Adrenal gland (tissue), 12 donors: ENCODE measurements around the gene PRKCB. TPM values are rescaled to one million over a fixed set of nuclear protein-coding genes. Genes with fewer than 3 reads are reported as not detected.
"Not testable (repeated sequence)": the region's sequence is repeated elsewhere in the genome, so short reads cannot be mapped to it uniquely, and the experiment has no call there.

ENCODE experiments used
- DNase-seq, 7 donors: peaks; one replicate each; pipeline ENCODE4 v3.0.0-alpha.2; 2019 to 2020
- H3K27ac ChIP-seq, 5 donors: fragments of 200-600 bp; sonication (generic) in 4 of 5; 1 replicate in 3 of 5; 2 replicates in 2 of 5; pipeline versions ENCODE4 v1.5.1 to v1.8.0; 2016 to 2020; ENCODE audit warnings: mild to moderate bottlenecking in 1 of 5
- H3K27me3 ChIP-seq: fragments of 200-600 bp; 2 replicates; pipeline ENCODE4 v1.8.0; 2021
- H3K36me3 ChIP-seq, 2 donors: fragments of 200-600 bp; replicated peaks in 1 of 2; 1 replicate in 1 of 2; 2 replicates in 1 of 2; pipeline versions ENCODE4 v1.5.1 to v1.8.0; 2018 to 2022
- H3K4me1 ChIP-seq, 2 donors: fragments of 200-600 bp; replicated peaks in 1 of 2; 1 replicate in 1 of 2; 2 replicates in 1 of 2; pipeline versions ENCODE4 v1.5.1 to v1.8.0; 2018 to 2021
- H3K4me3 ChIP-seq, 4 donors: fragments of 200-600 bp; sonication (generic) in 3 of 4; one replicate each; pipeline ENCODE4 v1.5.1; 2016 to 2018
- H3K9me3 ChIP-seq, 3 donors: fragments of 200-600 bp; sonication (generic) in 1 of 3; replicated peaks in 1 of 3; 1 replicate in 2 of 3; 2 replicates in 1 of 3; pipeline versions ENCODE4 v1.5.1 to v1.8.0; 2016 to 2021
- CTCF ChIP-seq, 6 experiments: fragments of 450-650 bp in 4 of 6; fragments of 200-600 bp in 2 of 6; sonication (generic) in 1 of 6; IDR thresholded peaks; 1 replicate in 5 of 6; 2 replicates in 1 of 6; pipeline versions ENCODE4 v1.5.1 to v1.8.0; 2016 to 2021; ENCODE audit warnings: antibody characterized with exemption in 6 of 6, mild to moderate bottlenecking in 2 of 6, moderate library complexity in 1 of 6
- POLR2A ChIP-seq, 2 donors: fragments of 450-650 bp; IDR thresholded peaks; one replicate each; pipeline ENCODE4 v1.6.1; 2017; ENCODE audit warnings: antibody characterized with exemption in 2 of 2, mild to moderate bottlenecking in 2 of 2, moderate library complexity in 1 of 2
- WGBS, 4 donors: extraction: QIAGEN DNeasy Blood & Tissue Kit in 2 of 4; methylation state at CpG; one replicate each; pipeline versions ENCODE4 v1.1.5 to v1.1.7; 2013 to 2017; 5-methylcytosine and 5-hydroxymethylcytosine counted together
- intact Hi-C, 2 donors: fragments of 100-400 bp; cut with DNase I; formaldehyde crosslinking; loops; one replicate each; pipeline versions ENCODE4 v1.14.1 to v1.15.0; 2022 to 2023
- polyA plus RNA-seq, 3 donors: library from polyadenylated mRNA; stranded (reverse); fragments of 200-250 nt in 2 of 3; fragments of 350-450 nt in 1 of 3; fragmentation: Illumina TruSeq in 1 of 3; extraction: RNeasy Lipid Tissue Mini Kit (QIAGEN cat#74804) in 1 of 3; gene quantifications; one replicate each; pipeline ENCODE4 v1.2.3, GENCODE V29; 2013 to 2014
- total RNA-seq, 9 donors: library from RNA; depleted of rRNA in 4 of 9; stranded (reverse); fragments of >200 nt in 4 of 9; fragments of 120-200 nt in 1 of 9; fragmentation: NEBNext Ultra II Directional in 1 of 9; extraction: Animal tissue kit (Norgen Biotek cat#: 25700) in 1 of 9; gene quantifications; one replicate each; pipeline versions ENCODE4 v1.1.0 to v1.2.4, GENCODE V29; 2013 to 2023
- donor health status: healthy with polysubstance abuse.
- donor health status: Bipolar disorder and iron deficiency.
- donor health status: DM: yes; HTN: yes; CAD: no.
- donor health status: DM: no; HTN: no; CAD: no.
- donor health status: DM: no; HTN: no; CAD: no.
- donor health status: DM: yes; HTN: yes; CAD: no.

The PRKCB gene
- total and polyA plus RNA-seq, 12 donors: 0.54 to 8.0 (median 3.0) TPM

- Histone ChIP-seq H3K9me3 (no peaks in the 10 kb centered on the region), H3K4me3 (no peak overlapping the region), H3K36me3 (no peaks in the 10 kb centered on the region), H3K4me1 (no peaks in the 10 kb centered on the region), H3K27me3 (no peaks in the 10 kb centered on the region), H3K27ac (no peak overlapping the region)
- no peak for DNase-seq
- TF ChIP-seq POLR2A (IDR thresholded peaks at IDR 0.05): no peak
- no peak for TF ChIP-seq CTCF (IDR thresholded peaks at IDR 0.05)
- WGBS, 4 donors: 64 to 79% (median 75%) methylated on average over 2 of the region's 2 CpGs
- intact Hi-C loops: no loop called here
Measured at GRCh38 chr16:23931199-23931598, 95.4 kb downstream of the PRKCB start.

- 49 to 66% (median 64%) methylated on average over 2 of the region's 2 CpGs for WGBS, 4 donors
- intact Hi-C loops, H3K4me3 ChIP-seq, H3K36me3 ChIP-seq, H3K9me3 ChIP-seq, H3K4me1 ChIP-seq, DNase-seq, H3K27me3 ChIP-seq, H3K27ac ChIP-seq: not testable (repeated sequence)
Measured at GRCh38 chr16:23933650-23934049, 97.9 kb downstream of the PRKCB start.

- no peak for TF ChIP-seq POLR2A (IDR thresholded peaks at IDR 0.05)
- no peak for TF ChIP-seq CTCF (IDR thresholded peaks at IDR 0.05)
- Histone ChIP-seq H3K27me3 (no peaks in the 10 kb centered on the region), H3K27ac (no peak overlapping the region), H3K4me3 (no peak overlapping the region), H3K4me1 (no peaks in the 10 kb centered on the region), H3K9me3 (no peaks in the 10 kb centered on the region), H3K36me3 (no peaks in the 10 kb centered on the region)
- intact Hi-C loops: no loop called here
- no peak for DNase-seq
- WGBS, 4 donors: 60 to 76% (median 71%) methylated on average over 8 of the region's 8 CpGs
Measured at GRCh38 chr16:23934610-23935236, 98.9 kb downstream of the PRKCB start.

GRCh38 chr16:23940111-23940510, 104.3 kb downstream of the PRKCB start:
- Histone ChIP-seq H3K4me1 (no peaks in the 10 kb centered on the region), H3K27ac (no peak overlapping the region), H3K9me3 (no peaks in the 10 kb centered on the region), H3K27me3 (no peaks in the 10 kb centered on the region), H3K4me3 (no peak overlapping the region), H3K36me3 (no peaks in the 10 kb centered on the region)
- no peak for DNase-seq
- intact Hi-C loops: no loop called here
- TF ChIP-seq CTCF (IDR thresholded peaks at IDR 0.05): no peak
- TF ChIP-seq POLR2A (IDR thresholded peaks at IDR 0.05): no peak

GRCh38 chr16:23941025-23941424, 105.2 kb downstream of the PRKCB start:
- DNase-seq: no peak
- TF ChIP-seq POLR2A (IDR thresholded peaks at IDR 0.05): no peak
- no peak for TF ChIP-seq CTCF (IDR thresholded peaks at IDR 0.05)
- no peak overlapping the region for H3K4me3 ChIP-seq
- no peaks in the 10 kb centered on the region for H3K27me3 ChIP-seq
- no peaks in the 10 kb centered on the region for H3K36me3 ChIP-seq
- intact Hi-C loops: no loop called here
- H3K27ac ChIP-seq: no peak overlapping the region
- no peaks in the 10 kb centered on the region for H3K4me1 ChIP-seq
- H3K9me3 ChIP-seq: no peaks in the 10 kb centered on the region
- 58 to 73% (median 64%) methylated on average over 1 of the region's 1 CpG for WGBS, 4 donors
